Endothelial cell of umbilical vein (primary cell): Measurements from ENCODE around the gene MC2R. TPM values are rescaled to one million over a fixed set of nuclear protein-coding genes. Genes with fewer than 3 reads are reported as not detected.

Experiments
- BruUV-seq: library from RNA; stranded (reverse); fragments of 400-500 nt; replicated peaks from 2 replicates; lab custom pipeline; 2021; lab: Mats Ljungman, UMichigan
- CTCF ChIA-PET: fragments of 300-600, 350-600 bp; sonication (Branson Sonifier 250); formaldehyde crosslinking; loops from one replicate; lab custom pipeline; 2021; ENCODE audit warnings: antibody characterized with exemption, inconsistent platforms; lab: Charles Lee
- POLR2A ChIA-PET: fragments of 300-600, 350-600 bp; sonication (Branson Sonifier 250); formaldehyde crosslinking; loops from one replicate; lab custom pipeline; 2021; ENCODE audit warnings: antibody characterized with exemption, inconsistent platforms; lab: Charles Lee
- DNase-seq: peaks from one replicate; pipeline ENCODE4 v3.0.0-alpha.2; 2011; ENCODE audit warnings: low read depth, low spot score
- FAIRE-seq: peaks from 2 replicates; lab custom pipeline; 2011; peaks lifted over from hg19 to GRCh38; lab: Jason Lieb, UNC
- H2AFZ ChIP-seq: 2 replicates; pipeline ENCODE4 v1.6.0; 2012; ENCODE audit warnings: low read depth, low read length, control low read depth, inconsistent platforms
- H3K27ac ChIP-seq: 2 replicates; pipeline ENCODE4 v1.5.1; 2011; ENCODE audit warnings: low read depth, mild to moderate bottlenecking, control low read depth, low read length, moderate library complexity; ENCODE audit not compliant: insufficient read depth
- H3K27me3 ChIP-seq, 2 experiments: 2 replicates each; pipeline versions ENCODE4 v1.6.0 to v1.6.1; 2011; ENCODE audit warnings: low read length in 2 of 2, mixed read lengths in 1 of 2; ENCODE audit not compliant: control insufficient read depth in 2 of 2, insufficient read depth in 2 of 2
- H3K36me3 ChIP-seq, 2 experiments: 2 replicates in 1 of 2; 3 replicates in 1 of 2; pipeline ENCODE4 v1.5.1; 2011; ENCODE audit warnings: low read length in 2 of 2, mild to moderate bottlenecking in 1 of 2, moderate library complexity in 1 of 2; ENCODE audit not compliant: control insufficient read depth in 2 of 2, insufficient read depth in 2 of 2; ENCODE audit errors: extremely low read depth in 1 of 2
- H3K4me1 ChIP-seq: 3 replicates; pipeline ENCODE4 v1.5.1; 2011; ENCODE audit warnings: mild to moderate bottlenecking, low read length; ENCODE audit not compliant: control insufficient read depth, insufficient read depth; ENCODE audit errors: extremely low read depth
- H3K4me2 ChIP-seq: 2 replicates; pipeline ENCODE4 v1.6.1; 2011; ENCODE audit warnings: low read length, control low read depth, mixed read lengths; ENCODE audit not compliant: insufficient read depth
- H3K4me3 ChIP-seq, 3 experiments: fragments of 200-600 bp in 1 of 3; sonication (generic), shearing (Covaris generic) in 1 of 3; replicated peaks in 1 of 3; 2 replicates each; pipeline ENCODE4 v1.5.1; 2011 to 2016; ENCODE audit warnings: control low read depth in 3 of 3, low read length in 3 of 3, mild to moderate bottlenecking in 2 of 3, inconsistent platforms in 1 of 3, low read depth in 1 of 3, moderate library complexity in 1 of 3; ENCODE audit not compliant: insufficient read depth in 1 of 3
- H3K79me2 ChIP-seq: 2 replicates; pipeline ENCODE4 v1.6.0; 2012; ENCODE audit warnings: low read length, inconsistent platforms; ENCODE audit not compliant: control insufficient read depth, insufficient read depth
- H3K9ac ChIP-seq: replicated peaks from 2 replicates; pipeline ENCODE3; 2011; ENCODE audit warnings: low read length, control low read depth; ENCODE audit not compliant: insufficient read depth; ENCODE audit errors: extremely low read depth
- H3K9me1 ChIP-seq: replicated peaks from 3 replicates; pipeline ENCODE4 v1.6.0; 2011; ENCODE audit warnings: mild to moderate bottlenecking, low read length; ENCODE audit not compliant: control insufficient read depth, insufficient read depth; ENCODE audit errors: extremely low read depth
- H3K9me3 ChIP-seq: replicated peaks from 2 replicates; pipeline ENCODE4 v1.5.1; 2012; ENCODE audit warnings: low read length, inconsistent platforms; ENCODE audit not compliant: control insufficient read depth, insufficient read depth
- H4K20me1 ChIP-seq: replicated peaks from 2 replicates; pipeline ENCODE3; 2011; ENCODE audit warnings: mild to moderate bottlenecking, low read length; ENCODE audit not compliant: control insufficient read depth, insufficient read depth; ENCODE audit errors: extremely low read depth
- CTCF ChIP-seq, 2 donors: IDR thresholded peaks; 1 replicate in 1 of 2; 2 replicates in 1 of 2; pipeline ENCODE4 v1.5.1; 2011; ENCODE audit warnings: low read length in 2 of 2, mild to moderate bottlenecking in 2 of 2, moderate library complexity in 2 of 2, control low read depth in 1 of 2, inconsistent platforms in 1 of 2, low read depth in 1 of 2; ENCODE audit not compliant: insufficient read depth in 1 of 2; ENCODE audit errors: extremely low read depth in 1 of 2
- EZH2 ChIP-seq: IDR thresholded peaks from 2 replicates; pipeline ENCODE4 v1.6.1; 2012; ENCODE audit warnings: borderline replicate concordance, low read depth, mild to moderate bottlenecking, moderate library complexity, low read length, inconsistent platforms; ENCODE audit not compliant: severe bottlenecking
- FOS ChIP-seq: IDR thresholded peaks from 2 replicates; pipeline ENCODE4 v1.6.1; 2011; ENCODE audit warnings: mild to moderate bottlenecking, low read length, moderate library complexity, borderline replicate concordance; ENCODE audit not compliant: insufficient read depth
- GATA2 ChIP-seq: IDR thresholded peaks from 2 replicates; pipeline ENCODE4 v1.7.0; 2011; ENCODE audit warnings: low read depth, mild to moderate bottlenecking, moderate library complexity, mixed read lengths, low read length; ENCODE audit not compliant: insufficient read length, insufficient read depth
- JUN ChIP-seq: IDR thresholded peaks from 2 replicates; pipeline ENCODE4 v1.6.1; 2011; ENCODE audit warnings: borderline replicate concordance, low read depth; ENCODE audit not compliant: insufficient read length, insufficient read depth
- MYC ChIP-seq: IDR thresholded peaks from one replicate; pipeline ENCODE4 v1.6.1; 2011; ENCODE audit warnings: mild to moderate bottlenecking, low read depth, low read length
- POLR2A ChIP-seq: IDR thresholded peaks from 2 replicates; pipeline ENCODE4 v1.6.1; 2012; ENCODE audit warnings: low read depth, mild to moderate bottlenecking, control low read depth, low read length
- POLR2AphosphoS5 ChIP-seq: IDR thresholded peaks from 2 replicates; pipeline ENCODE4 v1.6.1; 2012; ENCODE audit warnings: low read depth, mild to moderate bottlenecking, control low read depth, low read length, moderate library complexity; ENCODE audit not compliant: insufficient read depth
- dilution Hi-C: fragments of 300-500 bp; cut with MboI; formaldehyde crosslinking; loops from one replicate; pipeline ENCODE4 v1.15.0; 2019; ENCODE audit warnings: low sequenced_read_pairs; ENCODE audit not compliant: extremely low pct_ligation_motif_present
- intact Hi-C: fragments of 100-400 bp; cut with micrococcal nuclease; formaldehyde crosslinking; loops from one replicate; pipeline ENCODE4 v1.10.0; 2022
- polyA plus RNA-seq, 4 experiments: library from polyadenylated mRNA; depleted of rRNA in 3 of 4; stranded (reverse) in 3 of 4; unstranded in 1 of 4; fragments of >200 nt; gene quantifications; 2 replicates each; pipeline versions ENCODE4 v1.2.1 to v1.2.3, GENCODE V29; 2011 to 2012; ENCODE audit warnings: missing spikeins in 1 of 4
- total RNA-seq: library from RNA; stranded (reverse); gene quantifications from 2 replicates; pipeline ENCODE4 v1.2.3, GENCODE V29; 2021
- TF ChIP-seq, protein P1 (sequence below): IDR thresholded peaks from 2 replicates; pipeline ENCODE4 v1.6.1; 2011; ENCODE audit not compliant: insufficient read depth, insufficient read length

Gene MC2R
- total and polyA plus RNA-seq, 2 donors (not counting 3 experiments of a cell fraction or from before 2014, with no cell fraction given), result not detected

DNA sequence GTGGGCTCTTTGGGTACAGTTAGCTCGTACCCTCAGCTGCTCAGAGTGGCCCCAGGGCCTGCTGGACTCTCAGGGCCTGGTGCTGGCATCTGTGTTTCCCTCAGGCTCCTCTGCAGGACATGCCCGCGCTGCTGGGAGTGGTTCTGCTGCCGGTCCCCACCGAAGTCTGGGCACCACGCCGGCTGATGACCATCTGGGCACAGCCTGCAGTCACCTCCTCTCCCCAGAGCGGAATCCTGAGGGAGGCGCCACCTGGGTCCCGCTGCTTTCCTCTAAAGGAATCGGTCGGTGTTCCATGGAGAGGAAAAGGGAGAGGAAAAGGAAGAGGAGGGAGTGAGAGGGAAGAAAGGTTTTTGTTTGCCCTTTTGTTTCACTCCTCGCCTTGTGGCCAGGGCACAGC lies 43.6 kb downstream of the MC2R start:
- Histone ChIP-seq H3K4me3 (no peak overlapping the region), H3K79me2 (no peaks in the 10 kb centered on the region), H3K27ac (no peak overlapping the region), H3K36me3 (no peaks in the 10 kb centered on the region), H3K4me1 (no peaks in the 10 kb centered on the region), H3K27me3 (peaks cover 2 to 3% of the 10 kb centered on the region in 2 experiments), H3K9me3 (no peaks in the 10 kb centered on the region), H3K9ac (no peak overlapping the region), H4K20me1 (no peaks in the 10 kb centered on the region), H2AFZ (no peak overlapping the region), H3K4me2 (no peak overlapping the region), H3K9me1 (no peaks in the 10 kb centered on the region)
- BruUV-seq, result no TSS peak
- no peak for FAIRE-seq
- no peak for DNase-seq
- TF ChIP-seq POLR2AphosphoS5, result no peak
- TF ChIP-seq EZH2, result no peak
- TF ChIP-seq CTCF (IDR thresholded peaks at IDR 0.05; ENCODE audit: extremely low read depth in 1 of 2, insufficient read depth in 1 of 2, low read depth in 1 of 2, low read length in 2 of 2), result no peak
- TF ChIP-seq MYC, result no peak
- TF ChIP-seq POLR2A, result no peak
- no peak for TF ChIP-seq FOS
- TF ChIP-seq, protein P1, sequence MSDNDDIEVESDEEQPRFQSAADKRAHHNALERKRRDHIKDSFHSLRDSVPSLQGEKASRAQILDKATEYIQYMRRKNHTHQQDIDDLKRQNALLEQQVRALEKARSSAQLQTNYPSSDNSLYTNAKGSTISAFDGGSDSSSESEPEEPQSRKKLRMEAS, result no peak
- TF ChIP-seq GATA2, result no peak
- no peak for TF ChIP-seq JUN
- intact Hi-C loops, result no loop called here
- dilution Hi-C loops, result no loop called here
- POLR2A ChIA-PET, result no interaction called here
- CTCF ChIA-PET, result no interaction called here
